Retina (tissue), 1 donor: ENCODE measurements around the gene ASPN.

Experiments used
- DNase-seq: peaks from one replicate; pipeline ENCODE4 v3.0.0-alpha.2; 2016

ASPN gene

GRCh38 chr9:92407818-92408217 lies 74.5 kb downstream of the ASPN start:
- DNase-seq, result no peak

- DNase-seq, result no peak
Observed at GRCh38 chr9:92406477-92406876, 75.8 kb downstream of the ASPN start.
